Glomerular visceral epithelial cell (primary cell): ENCODE data around the gene ATP1B1.
"Not testable (repeated sequence)": the region's sequence is repeated elsewhere in the genome, so short reads cannot be mapped to it uniquely, and the experiment has no call there.

Experiments
- DNase-seq: peaks from one replicate; pipeline ENCODE4 v3.0.0-alpha.2; 2016; ENCODE audit errors: extremely low spot score

Gene ATP1B1

GRCh38 chr1:169115891-169116585 lies 9.5 kb downstream of the ATP1B1 start:
- DNase-seq, result peak; percentile 88

DNA sequence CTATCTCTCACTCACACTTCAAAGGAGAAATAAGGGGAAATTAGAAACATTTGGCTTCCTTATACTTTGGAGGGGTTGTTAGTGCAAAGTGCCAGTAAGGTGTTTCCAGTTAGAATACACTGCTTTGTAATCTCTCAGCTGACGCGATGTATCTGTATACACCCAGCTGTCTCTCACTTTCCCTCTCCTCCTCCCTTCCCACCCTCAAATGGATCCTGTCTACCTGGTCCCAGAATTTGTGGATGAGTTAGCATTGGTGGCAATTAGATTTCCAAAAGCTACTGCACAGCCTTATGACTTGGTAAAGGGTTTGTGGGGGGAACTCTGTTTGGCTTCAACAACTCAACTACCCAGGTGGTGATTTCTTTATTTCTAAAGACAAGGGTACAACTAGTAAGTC lies 10.5 kb downstream of the ATP1B1 start:
- DNase-seq, result no peak

- DNase-seq, result peak; percentile 51
Measured at GRCh38 chr1:169117599-169117998, 11.1 kb downstream of the ATP1B1 start.

GRCh38 chr1:169118227-169118626 lies 11.7 kb downstream of the ATP1B1 start:
- no peak for DNase-seq

GRCh38 chr1:169119405-169119804 lies 12.9 kb downstream of the ATP1B1 start:
- peak; percentile 83 for DNase-seq

- DNase-seq, result no peak
Measured at GRCh38 chr1:169120066-169120465, 13.6 kb downstream of the ATP1B1 start.

DNA sequence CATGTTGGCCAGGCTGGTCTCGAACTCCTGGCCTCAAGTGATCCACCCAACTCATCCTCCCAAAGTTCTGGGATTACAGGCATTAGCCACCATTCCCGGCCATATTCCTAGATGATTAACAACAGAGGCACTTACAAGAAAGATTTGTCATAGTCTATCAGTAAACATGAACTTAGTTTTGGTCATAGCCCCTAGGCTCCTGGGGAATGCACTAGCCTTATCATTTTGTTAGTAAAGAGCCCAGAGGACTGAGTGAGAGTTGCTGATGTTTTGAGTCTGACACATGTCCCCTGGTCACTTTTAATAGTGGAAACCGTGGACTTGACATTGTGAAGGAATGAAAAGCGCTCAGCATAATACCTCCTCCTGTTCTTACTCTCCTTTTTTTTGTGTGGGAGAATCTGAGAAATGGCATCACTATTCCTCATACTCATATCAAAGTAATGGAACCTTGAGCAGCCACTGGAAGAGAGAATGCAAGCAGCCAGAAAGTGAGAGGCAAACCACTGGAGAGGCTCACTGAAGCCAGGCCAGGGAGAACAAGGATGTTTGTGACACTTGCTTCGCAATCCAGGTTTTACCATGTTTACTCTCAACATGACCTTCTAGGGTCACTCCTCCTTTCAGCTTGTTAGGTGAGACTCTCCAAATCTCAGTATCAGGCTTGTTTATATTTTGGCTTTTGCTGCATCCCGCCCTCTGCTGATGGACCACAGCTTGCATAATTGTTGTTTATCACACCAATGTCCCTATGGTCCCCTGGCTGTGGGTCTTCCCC lies 14.8 kb downstream of the ATP1B1 start:
- no peak for DNase-seq

DNA sequence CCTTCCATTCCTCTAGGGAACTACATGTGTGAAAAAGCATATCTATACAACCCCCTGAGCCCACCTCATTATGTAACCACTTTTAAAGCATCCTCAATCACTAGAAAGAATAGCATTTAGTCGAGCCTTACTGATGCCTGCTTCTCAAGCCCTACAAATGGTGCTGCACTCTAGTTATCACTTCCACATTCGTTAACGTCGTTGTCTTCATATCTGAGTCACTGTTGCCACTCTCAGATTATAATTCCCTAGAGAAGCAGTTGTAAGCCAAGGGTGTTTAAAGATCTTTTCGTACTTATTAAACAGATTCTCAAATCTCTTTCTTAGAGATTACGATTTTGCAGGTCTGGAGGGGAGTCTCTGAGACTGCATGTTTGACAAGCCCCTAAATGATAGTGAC lies 16.5 kb downstream of the ATP1B1 start:
- DNase-seq, result no peak

- no peak for DNase-seq
Measured at GRCh38 chr1:169124459-169124858, 18.0 kb downstream of the ATP1B1 start.

DNA sequence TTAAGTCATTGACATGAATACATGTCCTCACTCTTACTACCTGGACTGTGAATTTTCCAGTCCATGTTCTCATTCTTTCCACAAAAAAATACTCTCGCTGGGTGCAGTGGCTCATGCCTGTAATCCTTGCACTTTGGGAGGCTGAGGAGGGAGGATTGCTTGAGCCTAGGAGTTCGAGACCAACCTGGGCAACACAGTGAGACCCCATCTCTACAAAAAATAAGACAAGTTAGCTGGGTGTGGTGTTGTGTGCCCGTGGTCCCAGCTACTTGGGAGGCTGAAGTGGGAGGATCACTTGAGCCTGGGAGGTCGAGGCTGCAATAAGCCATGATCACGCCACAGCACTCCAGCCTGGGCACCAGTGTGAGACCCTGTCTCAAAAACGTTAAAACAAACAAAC lies 19.1 kb downstream of the ATP1B1 start:
- DNase-seq, result not testable (repeated sequence)

- no peak for DNase-seq
Measured at GRCh38 chr1:169126335-169126734, 19.8 kb downstream of the ATP1B1 start.

DNA sequence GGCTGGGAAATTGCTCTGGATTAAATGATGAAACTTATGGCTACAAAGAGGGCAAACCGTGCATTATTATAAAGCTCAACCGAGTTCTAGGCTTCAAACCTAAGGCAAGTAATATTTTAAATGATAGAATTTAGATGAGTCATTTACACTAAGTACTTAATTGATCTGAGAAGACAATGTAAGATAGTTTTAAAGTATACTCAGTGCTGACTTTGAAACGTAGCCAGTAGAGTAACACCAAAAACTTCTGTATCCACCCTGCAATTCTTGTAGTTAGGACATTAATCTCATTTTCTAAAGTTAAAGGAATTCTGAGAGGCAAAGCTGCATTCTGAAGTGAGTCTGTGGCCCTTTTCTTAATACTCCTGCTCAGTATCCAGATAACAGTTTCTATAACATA lies 20.8 kb downstream of the ATP1B1 start:
- no peak for DNase-seq

GRCh38 chr1:169128562-169128961 lies 22.1 kb downstream of the ATP1B1 start:
- DNase-seq, result no peak

GRCh38 chr1:169129109-169129784 lies 22.8 kb downstream of the ATP1B1 start:
- DNase-seq, result no peak

GRCh38 chr1:169130683-169131082 lies 24.2 kb downstream of the ATP1B1 start:
- DNase-seq, result no peak

DNA sequence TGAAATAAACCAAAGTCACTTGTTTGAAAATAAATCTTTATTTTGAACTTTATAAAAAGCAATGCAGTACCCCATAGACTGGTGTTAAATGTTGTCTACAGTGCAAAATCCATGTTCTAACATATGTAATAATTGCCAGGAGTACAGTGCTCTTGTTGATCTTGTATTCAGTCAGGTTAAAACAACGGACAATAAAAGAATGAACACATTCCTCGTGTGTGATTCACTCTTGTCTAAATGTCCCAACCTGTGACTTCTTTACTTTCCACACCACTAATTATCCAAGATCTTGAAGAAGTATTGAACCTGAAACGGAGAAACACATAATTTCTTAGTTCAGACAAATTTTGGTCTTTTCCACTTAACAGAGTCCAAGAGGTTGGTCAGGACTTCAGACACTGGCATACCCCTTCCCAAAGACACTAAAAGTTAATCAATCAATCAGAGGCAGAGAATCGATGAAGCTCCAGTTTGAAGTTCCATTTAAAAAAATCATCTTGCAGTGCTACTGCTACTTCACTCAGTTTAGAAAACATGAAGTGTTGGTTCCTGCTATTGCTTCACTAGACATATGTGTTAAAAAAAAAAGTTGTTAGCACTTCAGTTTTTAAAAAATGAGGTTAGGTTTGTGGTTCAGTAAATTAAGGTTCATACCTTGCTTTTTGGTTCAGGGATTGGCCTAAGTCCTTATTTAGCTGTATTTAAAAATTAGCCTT lies 26.2 kb downstream of the ATP1B1 start:
- DNase-seq, result peak; percentile 44

- DNase-seq, result no peak
Measured at GRCh38 chr1:169133228-169133576, 26.7 kb downstream of the ATP1B1 start.

GRCh38 chr1:169133801-169134502 lies 27.5 kb downstream of the ATP1B1 start:
- no peak for DNase-seq

GRCh38 chr1:169137357-169137756 lies 30.9 kb downstream of the ATP1B1 start:
- DNase-seq, result no peak

DNA sequence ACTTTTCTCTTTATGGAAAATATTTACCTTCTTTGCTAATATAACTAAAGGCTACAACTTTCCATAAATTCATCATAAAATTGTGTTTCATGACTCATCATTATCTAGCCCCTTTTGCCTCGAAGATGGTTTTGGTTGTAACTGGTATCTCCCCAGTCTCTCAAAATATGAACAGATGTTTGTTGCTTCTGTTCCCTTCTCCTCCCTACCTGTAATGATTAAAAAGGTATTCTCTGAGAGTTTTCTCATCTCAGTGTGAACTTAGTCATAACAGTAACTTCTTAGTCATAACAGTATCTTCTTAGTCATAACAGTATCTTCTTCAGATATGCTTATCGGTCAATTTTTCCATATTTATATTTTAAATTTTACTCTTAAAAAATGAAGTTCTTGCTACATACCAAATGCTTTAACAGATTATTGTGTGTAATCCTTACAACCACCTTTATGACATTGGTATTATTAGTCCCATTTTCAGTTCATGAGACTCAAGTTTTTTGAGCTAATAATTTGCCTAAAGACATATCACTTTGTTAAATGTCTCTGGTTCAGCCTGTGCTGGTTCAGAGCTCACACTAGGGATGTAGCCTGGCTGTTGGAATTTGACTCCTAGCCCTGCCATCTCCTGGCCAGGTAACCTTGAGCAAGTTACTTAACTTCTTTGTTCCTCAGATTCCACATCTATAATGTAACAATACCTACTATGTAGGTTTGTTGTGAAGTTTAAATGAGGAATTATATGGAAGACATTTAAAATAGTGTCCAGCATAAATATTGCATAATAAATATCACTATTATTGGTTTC lies 32.6 kb downstream of the ATP1B1 start:
- no peak for DNase-seq

GRCh38 chr1:169141356-169141755 lies 34.9 kb downstream of the ATP1B1 start:
- DNase-seq, result no peak
